GM10847 (cell line): ENCODE results near the gene AQP1.

Experiments used
- POLR2A ChIP-seq: IDR thresholded peaks from 2 replicates; pipeline ENCODE4 v1.6.1; 2011; ENCODE audit not compliant: insufficient read length; ENCODE audit errors: extremely low read depth

The AQP1 gene

GRCh38 chr7:30954914-30955313 lies 43.3 kb downstream of the AQP1 start:
- TF ChIP-seq POLR2A = no peak

- TF ChIP-seq POLR2A = no peak
These were observed 45.1 kb downstream of the AQP1 start for GRCh38 chr7:30956704-30957103.

- TF ChIP-seq POLR2A = no peak
These were observed 52.2 kb downstream of the AQP1 start, which contains the start of gene GHRHR for GRCh38 chr7:30963842-30964241. GHRHR (plus strand) TSS chr7:30963953; CDS start chr7:30964069, 116 bp downstream.

GRCh38 chr7:30965372-30965771 lies 53.7 kb downstream of the AQP1 start:
- TF ChIP-seq POLR2A = no peak

GRCh38 chr7:30965883-30966282 lies 54.2 kb downstream of the AQP1 start:
- TF ChIP-seq POLR2A = no peak

- no peak for TF ChIP-seq POLR2A
These were observed 56.6 kb downstream of the AQP1 start for GRCh38 chr7:30968294-30968693.

- TF ChIP-seq POLR2A = no peak
These were observed 57.3 kb downstream of the AQP1 start for GRCh38 chr7:30968747-30969603.

- no peak for TF ChIP-seq POLR2A
These were observed 57.9 kb downstream of the AQP1 start for GRCh38 chr7:30969604-30969970.

- no peak for TF ChIP-seq POLR2A
These were observed 58.4 kb downstream of the AQP1 start for GRCh38 chr7:30970074-30970473.

- no peak for TF ChIP-seq POLR2A
These were observed 59.0 kb downstream of the AQP1 start for GRCh38 chr7:30970594-30971094.

- no peak for TF ChIP-seq POLR2A
These were observed 59.8 kb downstream of the AQP1 start for GRCh38 chr7:30971440-30971839.

GRCh38 chr7:30971840-30972563 lies 60.3 kb downstream of the AQP1 start:
- TF ChIP-seq POLR2A = no peak

- no peak for TF ChIP-seq POLR2A
These were observed 61.6 kb downstream of the AQP1 start for GRCh38 chr7:30973292-30973691.

- TF ChIP-seq POLR2A = no peak
These were observed 62.3 kb downstream of the AQP1 start for GRCh38 chr7:30973791-30974604.

GRCh38 chr7:30974605-30975255 lies 63.1 kb downstream of the AQP1 start:
- TF ChIP-seq POLR2A = no peak
